Neural cell (in vitro differentiated cells): ENCODE data around the gene ZNF121.
"Not testable (repeated sequence)": the region's sequence is repeated elsewhere in the genome, so short reads cannot be mapped to it uniquely, and the experiment has no call there.

Experiments used
- EP300 ChIP-seq: fragments of 450-650 bp; conservative IDR thresholded peaks from 2 replicates; pipeline ENCODE4 v1.6.1; 2014; ENCODE audit warnings: antibody characterized with exemption, mild to moderate bottlenecking, moderate library complexity; ENCODE audit not compliant: poor library complexity, severe bottlenecking
- EZH2 ChIP-seq: fragments of 200-600, 300-800 bp; shearing (Covaris generic), sonication (generic); IDR thresholded peaks from 2 replicates; pipeline ENCODE4 v1.6.1; 2014; ENCODE audit warnings: antibody characterized with exemption, low read length, borderline replicate concordance, mild to moderate bottlenecking; ENCODE audit not compliant: insufficient read depth, poor library complexity, severe bottlenecking
- POLR2AphosphoS5 ChIP-seq: IDR thresholded peaks from 2 replicates; pipeline ENCODE4 v1.6.1; 2012
- RAD21 ChIP-seq: fragments of 450-650 bp; conservative IDR thresholded peaks from 2 replicates; pipeline ENCODE4 v1.6.1; 2014; ENCODE audit warnings: antibody characterized with exemption, mild to moderate bottlenecking, moderate library complexity
- SMC3 ChIP-seq: fragments of 450-650 bp; conservative IDR thresholded peaks from 2 replicates; pipeline ENCODE4 v1.6.1; 2014; ENCODE audit warnings: antibody characterized with exemption, mild to moderate bottlenecking, moderate library complexity; ENCODE audit not compliant: poor library complexity
- TAF1 ChIP-seq: IDR thresholded peaks from 2 replicates; pipeline ENCODE4 v1.6.1; 2012; ENCODE audit warnings: low read depth
- TF ChIP-seq, protein P1 (sequence below): fragments of 450-650 bp; IDR thresholded peaks from 2 replicates; pipeline ENCODE4 v1.5.1; 2014; ENCODE audit warnings: antibody characterized with exemption, mild to moderate bottlenecking, moderate library complexity; ENCODE audit not compliant: poor library complexity, severe bottlenecking

DNA sequence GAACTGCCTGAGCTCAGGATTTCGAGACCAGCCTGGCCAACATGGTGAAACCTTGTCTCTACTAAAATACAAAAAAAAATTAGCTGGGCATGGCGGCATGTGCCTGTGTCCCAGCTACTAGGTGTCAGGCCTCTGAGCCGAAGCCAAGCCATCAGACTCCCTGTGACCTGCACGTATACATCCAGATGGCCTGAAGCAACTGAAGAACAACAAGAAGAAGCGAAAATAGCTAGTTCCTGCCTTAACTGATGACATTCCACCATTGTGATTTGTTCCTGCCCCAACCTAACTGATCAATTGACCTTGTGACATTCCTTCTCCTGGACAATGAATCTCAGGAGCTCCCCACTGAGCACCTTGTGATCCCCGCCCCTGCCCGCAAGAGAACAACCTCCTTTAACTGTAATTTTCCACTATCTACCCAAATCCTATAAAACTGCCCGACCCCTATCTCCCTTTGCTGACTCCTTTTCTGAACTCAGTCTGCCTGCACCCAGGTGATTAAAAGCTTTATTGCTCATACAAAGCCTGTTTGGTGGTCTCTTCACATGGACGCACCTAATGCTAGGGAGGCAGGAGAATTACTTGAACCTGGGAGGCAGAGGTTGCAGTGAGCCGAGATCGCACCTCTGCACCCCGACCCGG is 2.1 kb downstream of the ZNF121 start:
- TF ChIP-seq RAD21, POLR2AphosphoS5, EZH2, SMC3, TAF1, EP300: not testable (repeated sequence)
- TF ChIP-seq, protein P1, sequence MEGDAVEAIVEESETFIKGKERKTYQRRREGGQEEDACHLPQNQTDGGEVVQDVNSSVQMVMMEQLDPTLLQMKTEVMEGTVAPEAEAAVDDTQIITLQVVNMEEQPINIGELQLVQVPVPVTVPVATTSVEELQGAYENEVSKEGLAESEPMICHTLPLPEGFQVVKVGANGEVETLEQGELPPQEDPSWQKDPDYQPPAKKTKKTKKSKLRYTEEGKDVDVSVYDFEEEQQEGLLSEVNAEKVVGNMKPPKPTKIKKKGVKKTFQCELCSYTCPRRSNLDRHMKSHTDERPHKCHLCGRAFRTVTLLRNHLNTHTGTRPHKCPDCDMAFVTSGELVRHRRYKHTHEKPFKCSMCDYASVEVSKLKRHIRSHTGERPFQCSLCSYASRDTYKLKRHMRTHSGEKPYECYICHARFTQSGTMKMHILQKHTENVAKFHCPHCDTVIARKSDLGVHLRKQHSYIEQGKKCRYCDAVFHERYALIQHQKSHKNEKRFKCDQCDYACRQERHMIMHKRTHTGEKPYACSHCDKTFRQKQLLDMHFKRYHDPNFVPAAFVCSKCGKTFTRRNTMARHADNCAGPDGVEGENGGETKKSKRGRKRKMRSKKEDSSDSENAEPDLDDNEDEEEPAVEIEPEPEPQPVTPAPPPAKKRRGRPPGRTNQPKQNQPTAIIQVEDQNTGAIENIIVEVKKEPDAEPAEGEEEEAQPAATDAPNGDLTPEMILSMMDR = not testable (repeated sequence)
